CD8-positive, alpha-beta memory T cell (primary cell): ENCODE data around the gene DAB2IP. TPM values are rescaled to one million over a fixed set of nuclear protein-coding genes. Genes with fewer than 3 reads are reported as not detected.

Experiments used
- CTCF ChIA-PET: fragments of 350-600 bp; sonication (Branson Sonifier 250); formaldehyde crosslinking; loops from one replicate; lab custom pipeline; 2021; ENCODE audit warnings: antibody characterized with exemption; lab: Charles Lee
- POLR2A ChIA-PET: fragments of 350-600 bp; sonication (Branson Sonifier 250); formaldehyde crosslinking; loops from one replicate; lab custom pipeline; 2021; ENCODE audit warnings: antibody characterized with exemption; lab: Charles Lee
- DNase-seq, 5 donors: peaks; one replicate each; pipeline versions ENCODE4 v3.0.0 to v3.0.0-alpha.2; 2020 to 2022; ENCODE audit warnings: mixed read lengths in 1 of 5
- H3K27ac ChIP-seq: one replicate; pipeline ENCODE4 v1.7.0; 2013; ENCODE audit warnings: low read depth, mild to moderate bottlenecking, low read length, moderate library complexity
- H3K27me3 ChIP-seq: 2 replicates; pipeline ENCODE4 v1.7.0; 2013; ENCODE audit warnings: low read length, mild to moderate bottlenecking; ENCODE audit not compliant: insufficient read depth, poor library complexity, severe bottlenecking
- H3K36me3 ChIP-seq: 2 replicates; pipeline ENCODE4 v1.7.0; 2013; ENCODE audit warnings: mild to moderate bottlenecking, low read length, moderate library complexity; ENCODE audit not compliant: insufficient read depth
- H3K4me1 ChIP-seq: 2 replicates; pipeline ENCODE4 v1.7.0; 2013; ENCODE audit warnings: mild to moderate bottlenecking, low read length, moderate library complexity; ENCODE audit not compliant: insufficient read depth
- H3K4me3 ChIP-seq: 2 replicates; pipeline ENCODE4 v1.7.0; 2013; ENCODE audit warnings: mild to moderate bottlenecking, low read length
- H3K9me3 ChIP-seq: 2 replicates; pipeline ENCODE4 v1.7.0; 2013; ENCODE audit warnings: mild to moderate bottlenecking, low read length
- H3K27ac Mint-ChIP-seq, 8 donors: one replicate each; pipeline ENCODE4 v1.8.0; 2020 to 2021; ENCODE audit warnings: mixed read lengths in 8 of 8, mild to moderate bottlenecking in 6 of 8, inconsistent platforms in 3 of 8, moderate library complexity in 3 of 8
- H3K27me3 Mint-ChIP-seq, 2 donors: one replicate each; pipeline ENCODE4 v1.8.0; 2020 to 2021; ENCODE audit warnings: mixed read lengths in 2 of 2, mild to moderate bottlenecking in 1 of 2, moderate library complexity in 1 of 2
- H3K36me3 Mint-ChIP-seq, 3 donors: one replicate each; pipeline ENCODE4 v1.8.0; 2020 to 2021; ENCODE audit warnings: mixed read lengths in 3 of 3, inconsistent platforms in 1 of 3, mild to moderate bottlenecking in 1 of 3
- H3K4me1 Mint-ChIP-seq, 3 donors: one replicate each; pipeline ENCODE4 v1.8.0; 2020 to 2021; ENCODE audit warnings: mixed read lengths in 3 of 3, inconsistent platforms in 1 of 3, mild to moderate bottlenecking in 1 of 3
- H3K4me3 Mint-ChIP-seq, 7 donors: one replicate each; pipeline ENCODE4 v1.8.0; 2020 to 2021; ENCODE audit warnings: mixed read lengths in 7 of 7, mild to moderate bottlenecking in 6 of 7, moderate library complexity in 4 of 7, inconsistent platforms in 2 of 7
- H3K9me3 Mint-ChIP-seq, 5 donors: one replicate each; pipeline ENCODE4 v1.8.0; 2020 to 2022; ENCODE audit warnings: mixed read lengths in 5 of 5, mild to moderate bottlenecking in 3 of 5, moderate library complexity in 2 of 5, inconsistent platforms in 1 of 5
- polyA plus RNA-seq: library from polyadenylated mRNA; unstranded; fragments of 300-500 nt; fragmentation: Illumina TruSeq; gene quantifications from one replicate; pipeline ENCODE4 v1.2.3, GENCODE V29; 2021
- total RNA-seq, 2 experiments: library from RNA; stranded (reverse); gene quantifications; one replicate each; pipeline ENCODE4 v1.2.3, GENCODE V29; 2021

DAB2IP gene
- total and polyA plus RNA-seq, 3 experiments from 2014 or later, result 0.15 to 0.41 (median 0.27) TPM

- Mint-ChIP-seq H3K4me3 (no peak overlapping the region), H3K27ac (no peak overlapping the region), H3K27me3 (peaks cover 0 to 6% of the 10 kb centered on the region in 2 donors), H3K36me3 (no peaks in the 10 kb centered on the region), H3K9me3 (no peaks in the 10 kb centered on the region), H3K4me1 (no peaks in the 10 kb centered on the region)
- POLR2A ChIA-PET, result no interaction called here
- no peak for DNase-seq
- CTCF ChIA-PET, result no interaction called here
- Histone ChIP-seq H3K4me3 (no peak overlapping the region), H3K36me3 (no peaks in the 10 kb centered on the region), H3K27me3 (no peaks in the 10 kb centered on the region), H3K4me1 (no peaks in the 10 kb centered on the region), H3K27ac (no peak overlapping the region), H3K9me3 (no peaks in the 10 kb centered on the region)
Measured at GRCh38 chr9:121763561-121764370, 112.3 kb downstream of the DAB2IP start.

GRCh38 chr9:121764371-121764730 lies 112.9 kb downstream of the DAB2IP start:
- H3K4me1 Mint-ChIP-seq, result no peaks in the 10 kb centered on the region

GRCh38 chr9:121765021-121765950 lies 113.9 kb downstream of the DAB2IP start:
- Mint-ChIP-seq H3K27me3 (peaks cover 0 to 6% of the 10 kb centered on the region in 2 donors), H3K4me3 (no peak overlapping the region), H3K4me1 (no peaks in the 10 kb centered on the region), H3K27ac (peak overlapping the region in 1 of 8 donors; percentile 31), H3K9me3 (no peaks in the 10 kb centered on the region), H3K36me3 (no peaks in the 10 kb centered on the region)
- Histone ChIP-seq H3K4me3 (no peak overlapping the region), H3K27ac (no peak overlapping the region), H3K36me3 (no peaks in the 10 kb centered on the region), H3K27me3 (no peaks in the 10 kb centered on the region), H3K9me3 (no peaks in the 10 kb centered on the region), H3K4me1 (no peaks in the 10 kb centered on the region)
- CTCF ChIA-PET, result no interaction called here
- peak in 1 of 5 donors; percentile 13 for DNase-seq
- POLR2A ChIA-PET, result no interaction called here

More at GRCh38 chr9:121764371-121764730, 112.9 kb downstream of the DAB2IP start:
- no peaks in the 10 kb centered on the region for H3K27me3 ChIP-seq
- DNase-seq, result no peak
- H3K4me1 ChIP-seq, result no peaks in the 10 kb centered on the region
- H3K36me3 ChIP-seq, result no peaks in the 10 kb centered on the region
- CTCF ChIA-PET, result no interaction called here
- Mint-ChIP-seq H3K27ac (peak overlapping the region in 1 of 8 donors; percentile 23), H3K4me3 (no peak overlapping the region), H3K27me3 (peaks cover 0 to 6% of the 10 kb centered on the region in 2 donors), H3K36me3 (no peaks in the 10 kb centered on the region), H3K9me3 (no peaks in the 10 kb centered on the region)
- no peak overlapping the region for H3K4me3 ChIP-seq
- POLR2A ChIA-PET, result no interaction called here
- H3K9me3 ChIP-seq, result no peaks in the 10 kb centered on the region
- H3K27ac ChIP-seq, result no peak overlapping the region

GRCh38 chr9:121766081-121766683 lies 114.7 kb downstream of the DAB2IP start:
- H3K4me1 Mint-ChIP-seq, result no peaks in the 10 kb centered on the region
- ChIA-PET POLR2A (no interaction called here), CTCF (no interaction called here)
- H3K27me3 Mint-ChIP-seq, result peaks cover 0 to 6% of the 10 kb centered on the region in 2 donors
- H3K27ac ChIP-seq, result no peak overlapping the region
- H3K9me3 ChIP-seq, result no peaks in the 10 kb centered on the region
- DNase-seq, result peak in 1 of 5 donors; percentile 16
- no peaks in the 10 kb centered on the region for H3K4me1 ChIP-seq
- H3K4me3 ChIP-seq, result no peak overlapping the region
- no peaks in the 10 kb centered on the region for H3K27me3 ChIP-seq
- H3K9me3 Mint-ChIP-seq, result no peaks in the 10 kb centered on the region
- H3K36me3 Mint-ChIP-seq, result no peaks in the 10 kb centered on the region
- no peaks in the 10 kb centered on the region for H3K36me3 ChIP-seq
- H3K4me3 Mint-ChIP-seq, result no peak overlapping the region
- H3K27ac Mint-ChIP-seq, result no peak overlapping the region

- DNase-seq, result peak in 1 of 5 donors; percentile 21
- H3K9me3 ChIP-seq, result no peaks in the 10 kb centered on the region
- H3K27ac ChIP-seq, result no peak overlapping the region
- no peaks in the 10 kb centered on the region for H3K36me3 ChIP-seq
- Mint-ChIP-seq H3K4me1 (no peaks in the 10 kb centered on the region), H3K27ac (peak overlapping the region in 1 of 8 donors; percentile 78), H3K4me3 (no peak overlapping the region), H3K27me3 (peaks cover 0 to 6% of the 10 kb centered on the region in 2 donors), H3K36me3 (no peaks in the 10 kb centered on the region), H3K9me3 (no peaks in the 10 kb centered on the region)
- ChIA-PET CTCF (no interaction called here), POLR2A (no interaction called here)
- H3K27me3 ChIP-seq, result no peaks in the 10 kb centered on the region
- no peak overlapping the region for H3K4me3 ChIP-seq
- no peaks in the 10 kb centered on the region for H3K4me1 ChIP-seq
Measured at GRCh38 chr9:121767171-121767769, 115.8 kb downstream of the DAB2IP start.

- H3K4me3 Mint-ChIP-seq, result no peak overlapping the region
- DNase-seq, result peak in 1 of 5 donors; percentile 42
- CTCF ChIA-PET, result no interaction called here
- Histone ChIP-seq H3K4me3 (no peak overlapping the region), H3K27me3 (no peaks in the 10 kb centered on the region), H3K4me1 (no peaks in the 10 kb centered on the region), H3K9me3 (no peaks in the 10 kb centered on the region), H3K27ac (no peak overlapping the region), H3K36me3 (no peaks in the 10 kb centered on the region)
- no peaks in the 10 kb centered on the region for H3K4me1 Mint-ChIP-seq
- H3K27ac Mint-ChIP-seq, result no peak overlapping the region
- H3K9me3 Mint-ChIP-seq, result no peaks in the 10 kb centered on the region
- H3K36me3 Mint-ChIP-seq, result no peaks in the 10 kb centered on the region
- H3K27me3 Mint-ChIP-seq, result peaks cover 0 to 6% of the 10 kb centered on the region in 2 donors
- POLR2A ChIA-PET, result no interaction called here
Measured at GRCh38 chr9:121768416-121769015, 117.1 kb downstream of the DAB2IP start.

GRCh38 chr9:121769939-121770338 lies 118.5 kb downstream of the DAB2IP start:
- H3K4me3 ChIP-seq, result no peak overlapping the region
- ChIA-PET CTCF (no interaction called here), POLR2A (no interaction called here)
- no peak overlapping the region for H3K4me3 Mint-ChIP-seq
- H3K27me3 Mint-ChIP-seq, result peaks cover 0 to 2% of the 10 kb centered on the region in 2 donors
- H3K9me3 ChIP-seq, result no peaks in the 10 kb centered on the region
- no peak overlapping the region for H3K27ac ChIP-seq
- DNase-seq, result peak in 1 of 5 donors; percentile 39
- no peaks in the 10 kb centered on the region for H3K36me3 Mint-ChIP-seq
- no peaks in the 10 kb centered on the region for H3K36me3 ChIP-seq
- no peaks in the 10 kb centered on the region for H3K4me1 Mint-ChIP-seq
- H3K27ac Mint-ChIP-seq, result peak overlapping the region in 1 of 8 donors; percentile 47
- H3K27me3 ChIP-seq, result no peaks in the 10 kb centered on the region
- no peaks in the 10 kb centered on the region for H3K4me1 ChIP-seq
- no peaks in the 10 kb centered on the region for H3K9me3 Mint-ChIP-seq
